GM20000 (cell line): ENCODE measurements around the gene HS6ST2.
A peak's percentile ranks its signal among the peaks of the same experiment; 100 is the strongest.
"Not testable (repeated sequence)": the region's sequence is repeated elsewhere in the genome, so short reads cannot be mapped to it uniquely, and the experiment has no call there.

ENCODE experiments used
- DNase-seq: peaks from one replicate; pipeline ENCODE4 v3.0.0; 2012; ENCODE audit warnings: low spot score
- CTCF ChIP-seq: IDR thresholded peaks from 2 replicates; pipeline ENCODE4 v1.5.1; 2012; ENCODE audit warnings: mild to moderate bottlenecking, control low read depth; ENCODE audit errors: extremely low read depth, missing control alignments

Gene HS6ST2

GRCh38 chrX:132957211-132958090, 978 bp downstream of the HS6ST2 start:
- no peak for TF ChIP-seq CTCF
- DNase-seq: no peak

DNA sequence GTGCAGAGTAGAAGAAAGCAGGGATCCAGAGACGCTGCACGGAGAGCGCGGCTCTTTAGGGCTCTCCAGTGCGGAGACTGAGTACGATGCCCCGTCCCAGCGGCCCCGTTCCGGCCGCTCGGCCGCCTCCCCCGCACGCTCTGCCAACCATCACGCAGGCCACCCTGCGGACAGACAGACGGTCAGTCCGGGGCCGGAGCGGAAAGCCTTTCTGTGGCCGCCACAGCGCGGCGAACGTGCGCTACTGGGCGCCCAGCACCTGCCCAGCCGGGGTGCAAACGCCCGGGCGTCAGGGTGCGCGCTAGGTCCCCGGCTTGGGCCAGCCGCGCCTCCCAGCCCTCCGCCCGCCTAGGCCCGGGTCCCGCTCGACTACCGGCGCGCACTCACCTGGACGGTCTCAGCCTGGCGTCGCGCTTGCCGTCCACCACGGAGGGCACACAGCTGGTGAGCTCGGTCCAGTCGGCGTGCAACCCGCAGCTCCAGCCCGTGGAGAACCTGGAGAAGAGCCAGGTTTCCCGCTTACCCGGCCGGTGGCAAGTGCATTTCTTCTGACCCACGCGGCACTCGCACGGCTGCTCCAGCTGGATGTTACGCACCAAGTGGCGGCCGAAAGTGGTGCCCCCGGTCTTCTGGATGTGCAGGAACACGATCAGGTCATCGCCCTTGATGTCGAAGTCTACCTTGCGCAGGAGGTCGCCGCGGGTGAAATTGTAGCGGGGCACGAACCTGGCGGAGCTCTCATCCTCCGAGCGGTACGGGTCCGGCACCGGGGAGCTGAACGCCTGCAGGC, 1.8 kb downstream of the HS6ST2 start:
- TF ChIP-seq CTCF: no peak
- peak; percentile 7 for DNase-seq

- DNase-seq: no peak
- no peak for TF ChIP-seq CTCF
Measured at GRCh38 chrX:132955690-132956089, 2.7 kb downstream of the HS6ST2 start.

- DNase-seq: no peak
- TF ChIP-seq CTCF: no peak
Measured at GRCh38 chrX:132954323-132954722, 4.1 kb downstream of the HS6ST2 start.

DNA sequence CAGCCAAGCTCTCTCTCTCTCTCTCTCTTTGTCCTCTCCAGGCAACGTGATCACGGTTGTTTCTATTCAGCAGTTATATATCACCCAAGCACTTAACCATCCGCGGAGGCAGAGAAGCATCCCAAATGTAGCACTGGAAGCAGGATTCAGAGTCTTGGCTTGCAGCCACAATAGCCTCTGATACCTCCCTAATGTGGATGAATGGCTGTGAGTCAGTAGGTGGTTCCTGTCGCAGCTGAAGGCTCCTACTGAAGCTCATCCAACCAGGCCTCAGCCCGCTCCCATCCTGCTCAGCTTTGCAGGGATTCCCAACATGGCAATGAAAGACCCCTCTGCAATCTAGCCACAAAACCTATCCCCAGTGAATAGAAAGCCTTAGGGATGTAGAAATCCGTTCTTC, 5.1 kb downstream of the HS6ST2 start:
- DNase-seq: no peak
- no peak for TF ChIP-seq CTCF

DNA sequence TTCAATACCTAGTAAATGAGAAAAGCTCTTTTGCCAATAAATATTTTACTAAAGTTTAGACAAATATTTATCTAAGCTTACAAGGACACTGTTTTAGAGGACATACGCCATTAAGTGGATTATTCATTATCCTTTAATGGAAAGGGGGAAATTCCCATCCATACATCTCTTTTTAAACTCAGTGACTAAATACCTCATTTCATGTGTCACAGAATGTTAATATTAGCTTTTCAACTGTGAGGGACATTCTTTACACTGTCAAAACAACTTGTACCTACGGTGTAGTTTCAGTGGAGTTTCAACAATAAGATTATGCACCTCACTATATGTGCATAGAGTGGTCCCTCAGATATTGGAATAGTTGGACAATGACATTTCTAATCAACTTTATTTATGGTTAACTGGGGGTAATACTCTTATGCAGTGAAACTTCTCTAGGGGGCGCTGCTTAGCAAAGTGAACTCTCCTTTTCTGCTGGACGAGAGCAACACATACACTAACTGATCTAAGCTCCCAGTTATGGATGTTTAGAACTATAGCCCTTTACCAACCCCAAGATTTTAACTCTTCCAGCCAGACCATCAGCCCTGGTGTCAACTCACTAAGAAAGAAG, 9.7 kb downstream of the HS6ST2 start:
- no peak for DNase-seq
- no peak for TF ChIP-seq CTCF

GRCh38 chrX:132945055-132945599, 13.3 kb downstream of the HS6ST2 start:
- DNase-seq: not testable (repeated sequence)
